GM18505 (cell line): ENCODE measurements around the gene STRN4.
"Not testable (repeated sequence)": the region's sequence is repeated elsewhere in the genome, so short reads cannot be mapped to it uniquely, and the experiment has no call there.

Source experiments
- ATAC-seq: cut with Tn5 transposase; IDR thresholded peaks from one replicate; pipeline ENCODE4 v1.9.1; 2021; ENCODE audit not compliant: unreplicated experiment
- POLR2A ChIP-seq: IDR thresholded peaks from 4 replicates; pipeline ENCODE4 v1.6.1; 2011; ENCODE audit warnings: borderline replicate concordance; ENCODE audit not compliant: insufficient read depth, insufficient read length; ENCODE audit errors: extremely low read depth

STRN4 gene

DNA sequence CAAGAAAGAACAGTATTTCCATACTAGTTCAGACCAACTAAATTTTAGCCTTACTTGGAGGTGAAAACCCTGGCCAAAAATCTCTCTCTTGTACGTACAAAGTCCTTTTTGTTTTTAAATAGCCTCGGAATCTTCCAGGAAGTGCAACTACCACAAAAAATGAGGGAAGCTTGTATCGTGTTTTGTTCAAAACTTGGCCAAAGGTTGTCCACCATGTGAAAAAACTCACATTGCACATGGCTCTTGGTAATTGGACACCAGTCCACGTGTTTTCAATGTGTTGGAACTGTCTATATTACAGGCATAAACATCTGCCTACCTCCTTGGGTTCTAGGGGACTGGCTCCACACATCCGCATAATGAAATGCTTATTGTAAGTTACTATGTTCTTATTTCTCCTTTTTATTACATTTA lies 15.2 kb upstream of the STRN4 start:
- no peak for ATAC-seq
- no peak for TF ChIP-seq POLR2A

DNA sequence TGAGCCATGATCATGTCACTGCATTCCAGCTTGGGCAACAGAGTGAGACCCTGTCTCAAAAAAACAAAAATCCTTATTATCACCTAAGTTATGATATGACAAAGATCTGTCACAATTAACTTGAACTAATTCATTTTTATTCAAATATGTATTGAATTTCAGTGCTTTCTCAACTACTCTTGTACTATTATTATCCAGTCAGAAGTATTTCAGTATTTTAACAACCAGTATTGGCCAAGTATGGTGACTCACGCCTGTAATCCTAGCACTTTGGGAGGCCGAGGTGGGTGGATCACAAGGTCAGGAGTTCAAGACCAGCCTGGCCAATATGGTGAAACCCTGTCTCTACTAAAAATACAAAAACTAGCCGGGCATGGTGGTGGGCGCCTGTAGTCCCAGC lies 14.6 kb upstream of the STRN4 start:
- not testable (repeated sequence) for ATAC-seq

DNA sequence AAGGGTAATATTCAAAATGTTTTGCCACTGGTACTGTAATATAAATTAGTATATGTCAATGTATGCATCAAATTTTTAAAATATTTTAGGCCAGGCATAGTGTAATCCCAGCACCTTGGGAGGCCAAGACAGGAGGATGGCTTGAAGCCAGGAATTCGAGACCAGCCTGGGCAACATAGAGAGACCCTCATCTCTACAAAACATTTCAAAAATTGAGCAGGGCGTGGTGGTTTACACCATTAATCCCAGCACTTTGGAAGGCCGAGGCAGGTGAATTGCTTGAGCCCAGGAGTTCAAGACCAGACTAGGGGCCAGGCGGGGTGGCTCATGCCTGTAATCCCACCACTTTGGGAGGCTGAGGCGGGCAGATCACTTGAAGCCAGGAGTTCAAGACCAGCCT lies 14.1 kb upstream of the STRN4 start:
- no peak for TF ChIP-seq POLR2A
- no peak for ATAC-seq

DNA sequence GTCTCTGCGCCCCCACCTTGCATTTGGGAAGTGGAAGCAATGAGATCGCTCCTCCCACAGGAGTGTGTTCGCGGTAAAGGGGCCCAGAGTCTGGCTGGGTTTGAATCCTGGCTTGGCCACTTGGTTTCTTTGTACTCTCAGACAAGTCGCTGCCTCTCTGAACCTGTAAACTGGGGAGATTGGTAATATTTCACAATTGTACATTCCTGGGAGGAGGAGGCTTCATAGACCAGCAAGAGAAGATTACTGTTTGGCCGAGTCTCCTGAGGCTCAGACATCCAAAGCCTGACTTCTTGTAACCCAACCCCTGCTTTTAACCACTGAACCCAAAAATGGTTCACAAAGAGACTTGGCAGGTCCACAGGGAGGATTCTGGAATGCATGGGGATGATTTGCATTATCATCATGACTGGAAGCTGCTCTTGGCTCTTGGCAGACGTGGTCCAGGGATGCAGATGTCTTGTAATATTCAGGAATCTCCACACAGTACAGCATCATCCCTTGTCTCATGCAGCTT lies 13.6 kb upstream of the STRN4 start:
- no peak for TF ChIP-seq POLR2A
- no peak for ATAC-seq

DNA sequence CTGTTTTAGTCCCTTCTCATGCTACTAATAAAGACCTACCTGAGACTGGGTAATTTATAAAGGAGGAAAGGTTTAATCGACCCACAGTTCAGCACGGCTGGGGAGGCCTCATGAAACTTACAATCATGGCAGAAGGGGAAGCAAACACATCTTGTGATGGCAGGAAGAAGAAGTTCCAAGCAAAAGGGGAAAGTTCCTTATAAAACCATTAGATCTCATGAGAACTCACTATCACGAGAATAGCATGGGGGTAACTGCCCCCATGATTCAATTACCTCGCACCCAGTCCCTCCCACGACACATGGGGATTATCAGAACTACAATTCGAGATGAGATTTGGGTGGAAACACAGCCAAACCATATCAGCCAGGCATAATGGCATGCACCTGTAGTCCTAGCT lies 13.0 kb upstream of the STRN4 start:
- no peak for ATAC-seq
- TF ChIP-seq POLR2A = no peak

DNA sequence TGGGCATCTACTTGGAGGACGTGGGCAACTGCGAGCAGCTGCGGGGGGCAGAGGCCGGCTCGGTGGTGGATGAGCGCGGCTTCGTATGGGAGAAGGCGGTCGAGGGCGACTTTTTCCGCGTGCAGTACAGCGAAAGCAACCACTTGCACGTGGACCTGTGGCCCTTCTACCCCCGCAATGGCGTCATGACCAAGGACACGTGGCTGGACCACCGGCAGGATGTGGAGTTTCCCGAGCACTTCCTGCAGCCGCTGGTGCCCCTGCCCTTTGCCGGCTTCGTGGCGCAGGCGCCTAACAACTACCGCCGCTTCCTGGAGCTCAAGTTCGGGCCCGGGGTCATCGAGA lies 10.3 kb upstream of the STRN4 start:
- no peak for TF ChIP-seq POLR2A
- no peak for ATAC-seq

DNA sequence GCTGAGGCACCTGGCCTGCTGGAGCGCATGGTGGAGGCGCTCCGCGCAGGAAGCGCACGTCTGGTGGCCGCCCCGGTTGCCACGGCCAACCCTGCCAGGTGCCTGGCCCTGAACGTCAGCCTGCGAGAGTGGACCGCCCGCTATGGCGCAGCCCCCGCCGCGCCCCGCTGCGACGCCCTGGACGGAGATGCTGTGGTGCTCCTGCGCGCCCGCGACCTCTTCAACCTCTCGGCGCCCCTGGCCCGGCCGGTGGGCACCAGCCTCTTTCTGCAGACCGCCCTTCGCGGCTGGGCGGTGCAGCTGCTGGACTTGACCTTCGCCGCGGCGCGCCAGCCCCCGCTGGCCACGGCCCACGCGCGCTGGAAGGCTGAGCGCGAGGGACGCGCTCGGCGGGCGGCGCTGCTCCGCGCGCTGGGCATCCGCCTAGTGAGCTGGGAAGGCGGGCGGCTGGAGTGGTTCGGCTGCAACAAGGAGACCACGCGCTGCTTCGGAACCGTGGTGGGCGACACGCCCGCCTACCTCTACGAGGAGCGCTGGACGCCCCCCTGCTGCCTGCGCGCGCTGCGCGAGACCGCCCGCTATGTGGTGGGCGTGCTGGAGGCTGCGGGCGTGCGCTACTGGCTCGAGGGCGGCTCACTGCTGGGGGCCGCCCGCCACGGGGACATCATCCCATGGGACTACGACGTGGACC lies 9.7 kb upstream of the STRN4 start:
- TF ChIP-seq POLR2A = no peak

DNA sequence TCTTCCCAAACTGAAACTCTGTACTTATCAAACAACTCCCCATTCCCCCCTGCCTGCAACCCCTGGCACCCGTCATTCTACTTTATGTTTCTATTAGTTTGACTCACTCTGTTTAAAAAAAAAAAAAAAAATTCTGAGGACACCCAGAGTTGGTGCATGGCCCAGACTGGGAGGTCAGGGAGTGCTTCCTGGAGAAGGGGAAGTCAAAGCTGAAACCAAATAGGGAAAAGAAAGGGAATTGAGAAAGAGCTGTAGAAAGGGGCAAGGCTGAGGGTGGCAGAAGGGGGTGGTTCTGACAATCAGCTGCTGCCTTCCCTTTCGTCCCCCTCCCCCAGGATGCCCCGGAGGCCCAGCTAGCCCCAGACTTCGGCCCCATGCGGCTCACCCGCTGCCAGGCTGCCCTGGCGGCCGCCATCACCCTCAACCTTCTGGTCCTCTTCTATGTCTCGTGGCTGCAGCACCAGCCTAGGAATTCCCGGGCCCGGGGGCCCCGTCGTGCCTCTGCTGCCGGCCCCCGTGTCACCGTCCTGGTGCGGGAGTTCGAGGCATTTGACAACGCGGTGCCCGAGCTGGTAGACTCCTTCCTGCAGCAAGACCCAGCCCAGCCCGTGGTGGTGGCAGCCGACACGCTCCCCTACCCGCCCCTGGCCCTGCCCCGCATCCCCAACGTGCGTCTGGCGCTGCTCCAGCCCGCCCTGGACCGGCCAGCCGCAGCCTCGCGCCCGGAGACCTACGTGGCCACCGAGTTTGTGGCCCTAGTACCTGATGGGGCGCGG lies 9.0 kb upstream of the STRN4 start:
- TF ChIP-seq POLR2A = no peak

More for the DNA sequence above, 9.7 kb upstream of the STRN4 start:
- ATAC-seq = no peak

DNA sequence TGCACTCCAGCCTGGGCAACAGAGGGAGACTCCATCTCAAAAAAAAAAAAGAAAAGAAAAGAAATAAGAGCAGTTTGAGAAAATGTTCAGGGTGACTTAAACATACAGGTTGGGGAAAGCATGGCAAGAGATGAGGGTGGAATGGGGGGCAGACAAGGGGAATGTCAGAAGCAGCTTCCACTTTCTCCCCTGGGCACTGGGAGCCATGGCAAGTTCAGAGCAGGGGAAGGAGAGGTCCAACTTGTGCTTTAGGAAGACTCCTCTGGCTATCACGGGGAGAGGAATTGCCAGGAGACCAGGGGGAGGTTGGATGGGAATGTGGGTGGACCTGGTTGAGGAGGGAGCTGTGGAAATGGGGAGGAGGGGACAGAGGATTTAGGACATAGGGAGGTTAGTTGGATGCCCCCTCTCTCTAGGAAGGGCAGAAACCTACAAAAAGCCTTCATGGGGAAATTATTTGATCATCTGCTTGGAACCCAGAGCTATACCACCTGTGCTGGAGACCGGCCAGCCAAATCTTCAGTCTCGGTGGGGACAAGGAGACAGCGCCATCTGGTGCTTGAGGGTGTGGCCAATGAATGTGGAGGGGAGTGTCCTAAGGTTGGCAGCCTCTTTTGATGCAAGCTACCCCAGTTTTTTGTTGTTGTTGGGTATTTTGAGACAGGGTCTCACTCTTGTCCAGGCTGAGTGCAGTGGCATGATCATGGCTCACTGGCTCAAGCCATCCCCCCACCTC lies 7.3 kb upstream of the STRN4 start:
- no peak for TF ChIP-seq POLR2A
- ATAC-seq = peak; percentile 61

More for the DNA sequence above, 9.0 kb upstream of the STRN4 start:
- ATAC-seq = no peak

DNA sequence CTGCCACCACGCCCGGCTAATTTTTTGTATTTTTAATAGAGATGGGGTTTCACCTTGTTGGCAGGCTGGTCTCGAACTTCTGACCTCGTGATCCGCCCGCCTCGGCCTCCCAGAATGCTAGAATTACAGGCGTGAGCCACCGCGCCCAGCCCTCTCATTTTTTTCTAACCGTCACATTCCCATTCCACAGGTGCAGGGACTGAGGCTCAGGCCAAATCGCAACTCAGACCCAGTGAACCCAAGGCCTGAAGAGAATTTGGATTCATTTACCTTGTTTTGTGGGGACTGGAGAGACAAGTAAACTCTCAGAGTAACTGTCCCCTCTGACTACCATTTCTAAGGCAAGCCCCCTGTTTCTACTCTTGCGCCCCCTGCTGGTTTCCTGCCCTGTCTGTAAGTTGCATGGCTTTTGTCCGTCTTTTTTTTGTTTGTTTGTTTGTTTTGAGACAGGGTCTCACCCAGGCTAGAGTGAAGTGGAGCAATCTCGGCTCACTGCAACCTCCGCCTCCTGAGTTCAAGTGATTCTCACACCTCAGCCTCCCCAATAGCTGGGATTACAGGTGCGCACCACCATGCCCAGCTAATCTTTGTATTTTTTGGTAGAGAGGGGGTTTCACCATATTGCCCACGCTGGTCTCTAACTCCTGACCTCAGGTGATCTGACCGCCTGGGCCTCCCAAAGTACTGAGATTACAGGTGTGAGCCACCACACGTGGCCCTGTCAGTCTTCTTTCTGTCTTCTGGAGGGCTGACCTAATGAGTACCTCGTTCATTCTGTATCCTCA lies 2.3 kb upstream of the STRN4 start:
- no peak for TF ChIP-seq POLR2A
- no peak for ATAC-seq

DNA sequence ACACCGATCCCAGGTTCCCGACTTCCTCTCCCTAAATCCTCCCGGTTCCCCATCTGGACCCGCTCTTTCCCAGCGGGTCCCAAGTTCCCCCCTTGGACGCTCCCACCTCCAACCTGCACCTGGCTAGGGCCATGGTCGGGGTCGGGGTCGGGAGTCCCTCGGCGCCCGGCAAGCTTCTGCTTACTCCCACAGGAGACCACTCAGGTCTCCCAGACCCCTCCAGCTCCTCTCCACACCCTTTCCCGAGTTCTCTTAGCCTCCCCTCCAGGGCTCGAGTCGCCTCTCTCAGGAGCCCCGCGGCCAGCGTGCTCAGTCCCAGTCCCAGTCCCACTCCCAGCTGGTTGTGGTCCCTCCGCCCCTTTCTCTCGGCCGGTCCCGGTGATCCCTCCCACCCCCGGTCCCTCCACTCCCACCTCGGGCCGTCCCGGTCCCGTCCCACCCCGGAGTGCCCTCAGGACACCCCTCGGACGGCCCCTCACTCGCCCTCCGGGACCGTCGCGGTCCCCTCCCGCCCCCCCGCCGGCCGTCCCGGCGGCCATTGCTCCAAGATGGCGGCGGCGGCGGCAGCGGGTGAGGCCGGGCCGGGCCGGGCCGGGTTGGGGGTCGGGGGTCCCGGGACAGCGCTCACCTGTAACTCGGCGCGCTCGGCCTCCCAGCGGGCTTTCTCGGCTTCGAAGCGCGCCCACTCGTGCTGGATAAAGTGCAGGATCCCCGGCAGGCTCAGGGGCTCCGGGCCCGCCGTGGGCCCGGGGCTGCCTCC lies 549 bp downstream of the STRN4 start, which contains the start of gene FKRP:
FKRP (plus strand) TSS at position 537 of the 760 bp plus-strand sequence. CDS start 9,394 bp downstream, outside the sequence.
- ATAC-seq = no peak
- no peak for TF ChIP-seq POLR2A

DNA sequence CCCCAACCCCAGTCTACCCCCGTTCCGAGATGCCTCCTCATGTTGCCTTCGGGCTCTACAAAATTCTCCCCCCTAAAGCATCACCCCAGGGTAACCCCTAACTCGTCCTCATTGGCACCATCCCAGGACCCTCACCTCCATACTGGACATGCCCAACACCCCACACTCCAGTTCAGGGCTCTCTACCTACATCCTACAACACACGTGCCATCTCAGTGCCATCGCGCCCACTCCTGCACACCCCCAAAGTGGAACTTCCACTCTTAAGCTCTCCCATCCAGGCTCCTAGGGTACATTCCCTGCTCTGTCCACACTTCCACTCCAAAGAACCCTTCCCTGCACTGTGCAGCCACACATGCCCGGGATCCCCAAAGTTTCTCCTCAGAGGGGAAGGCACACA lies 1.2 kb downstream of the STRN4 start:
- ATAC-seq = no peak
- no peak for TF ChIP-seq POLR2A

DNA sequence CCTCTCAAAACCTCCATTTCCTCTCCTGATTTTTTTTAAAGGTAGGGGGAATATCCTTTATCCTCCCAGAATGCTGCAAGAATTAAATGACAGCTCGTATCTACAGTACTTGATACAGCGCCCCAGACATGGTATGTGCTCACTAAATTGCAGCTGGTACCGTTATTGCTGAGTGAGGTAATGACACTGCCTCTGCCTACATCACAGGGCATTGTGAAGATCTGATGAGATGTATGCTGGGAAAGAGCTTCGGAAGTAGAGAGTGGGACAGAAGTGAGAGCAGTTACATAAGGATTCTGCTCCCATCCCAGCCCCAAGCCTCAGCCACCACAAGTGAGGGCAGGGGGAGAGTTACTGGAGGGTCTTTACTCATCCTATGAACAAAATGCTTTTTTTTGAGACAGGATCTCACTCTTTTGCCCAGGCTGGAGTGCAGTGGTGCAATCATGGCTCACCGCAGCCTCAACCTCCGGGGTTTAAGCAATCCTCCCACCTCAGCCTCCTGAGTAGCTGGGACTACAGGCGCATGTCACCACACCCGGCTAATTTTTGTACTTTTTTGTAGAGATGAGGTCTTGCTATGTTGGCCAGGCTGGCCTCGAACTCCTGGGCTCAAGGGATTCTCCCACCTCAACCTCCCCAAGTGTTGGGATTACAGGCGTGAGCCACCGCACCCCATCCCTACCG lies 2.1 kb downstream of the STRN4 start:
- no peak for ATAC-seq
- no peak for TF ChIP-seq POLR2A
